Lower lobe of right lung (tissue), 2 donors: ENCODE data around the gene FAM110A. TPM values are rescaled to one million over a fixed set of nuclear protein-coding genes. Genes with fewer than 3 reads are reported as not detected.

ENCODE experiments used
- ATAC-seq, 2 donors: fragments of 200-7000 bp; cut with Tn5 transposase; one replicate each; pipeline ENCODE4 v1.9.1; 2020 to 2022; ENCODE audit warnings: mild to moderate bottlenecking in 2 of 2, moderate library complexity in 2 of 2
- DNase-seq: peaks from one replicate; pipeline ENCODE4 v3.0.0-alpha.2; 2020
- H3K27ac ChIP-seq: fragments of 200-600 bp; one replicate; pipeline ENCODE4 v1.8.0; 2022
- H3K27me3 ChIP-seq: fragments of 200-600 bp; one replicate; pipeline ENCODE4 v1.8.0; 2022; ENCODE audit warnings: low read depth
- H3K36me3 ChIP-seq: fragments of 200-600 bp; one replicate; pipeline ENCODE4 v1.8.0; 2022; ENCODE audit warnings: mild to moderate bottlenecking
- H3K4me1 ChIP-seq: fragments of 200-600 bp; one replicate; pipeline ENCODE4 v1.8.0; 2022
- H3K4me3 ChIP-seq: fragments of 200-600 bp; one replicate; pipeline ENCODE4 v1.8.0; 2022; ENCODE audit warnings: mild to moderate bottlenecking
- H3K9me3 ChIP-seq: fragments of 200-600 bp; one replicate; pipeline ENCODE4 v1.8.0; 2022
- intact Hi-C: fragments of 100-400 bp; cut with DNase I; formaldehyde crosslinking; loops from one replicate; pipeline ENCODE4 v1.11.0; 2022
- total RNA-seq: library from RNA; stranded (reverse); fragmentation: NEBNext Ultra II Directional; extraction: Animal tissue kit (Norgen Biotek cat#: 25700); gene quantifications from one replicate; pipeline ENCODE4 v1.2.1, GENCODE V29; 2021
- TF ChIP-seq, protein P1 (sequence below): fragments of 200-600 bp; IDR thresholded peaks from one replicate; pipeline ENCODE4 v1.8.0; 2022; ENCODE audit warnings: antibody characterized with exemption, mild to moderate bottlenecking
- donor health status: DM: no; HTN: yes; CAD: no; lungs with severe emphysema.

FAM110A gene
- total RNA-seq, 1 donor from 2014 or later, result 21.4 TPM

DNA sequence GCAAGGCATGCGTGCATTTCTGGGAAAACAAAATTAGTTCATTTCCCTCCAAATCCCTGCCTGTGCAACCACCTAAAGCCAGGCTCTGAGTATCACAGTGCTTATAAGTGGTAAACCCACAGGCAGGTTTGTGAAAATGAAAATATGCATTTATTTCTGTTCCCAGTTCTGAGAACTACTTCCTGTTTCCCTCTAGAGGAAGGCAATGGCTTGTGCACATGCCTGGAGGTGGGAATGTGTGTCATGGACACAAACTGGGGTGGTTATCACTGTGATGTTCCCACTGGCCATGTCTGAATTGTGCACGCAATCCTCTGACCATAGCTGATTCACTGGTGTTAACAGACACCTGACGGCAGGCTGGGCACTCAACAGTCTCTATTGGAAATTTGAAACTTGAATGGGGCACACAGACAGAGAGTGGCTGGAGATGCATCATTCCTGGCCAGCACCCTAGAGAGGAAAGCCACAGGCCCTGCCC, 26.3 kb downstream of the FAM110A start:
- H3K4me3 ChIP-seq, result no peak overlapping the region
- H3K27ac ChIP-seq, result no peak overlapping the region
- H3K27me3 ChIP-seq, result no peaks in the 10 kb centered on the region
- intact Hi-C loops, result no loop called here
- H3K4me1 ChIP-seq, result no peaks in the 10 kb centered on the region
- no peak for ATAC-seq
- TF ChIP-seq, protein P1, sequence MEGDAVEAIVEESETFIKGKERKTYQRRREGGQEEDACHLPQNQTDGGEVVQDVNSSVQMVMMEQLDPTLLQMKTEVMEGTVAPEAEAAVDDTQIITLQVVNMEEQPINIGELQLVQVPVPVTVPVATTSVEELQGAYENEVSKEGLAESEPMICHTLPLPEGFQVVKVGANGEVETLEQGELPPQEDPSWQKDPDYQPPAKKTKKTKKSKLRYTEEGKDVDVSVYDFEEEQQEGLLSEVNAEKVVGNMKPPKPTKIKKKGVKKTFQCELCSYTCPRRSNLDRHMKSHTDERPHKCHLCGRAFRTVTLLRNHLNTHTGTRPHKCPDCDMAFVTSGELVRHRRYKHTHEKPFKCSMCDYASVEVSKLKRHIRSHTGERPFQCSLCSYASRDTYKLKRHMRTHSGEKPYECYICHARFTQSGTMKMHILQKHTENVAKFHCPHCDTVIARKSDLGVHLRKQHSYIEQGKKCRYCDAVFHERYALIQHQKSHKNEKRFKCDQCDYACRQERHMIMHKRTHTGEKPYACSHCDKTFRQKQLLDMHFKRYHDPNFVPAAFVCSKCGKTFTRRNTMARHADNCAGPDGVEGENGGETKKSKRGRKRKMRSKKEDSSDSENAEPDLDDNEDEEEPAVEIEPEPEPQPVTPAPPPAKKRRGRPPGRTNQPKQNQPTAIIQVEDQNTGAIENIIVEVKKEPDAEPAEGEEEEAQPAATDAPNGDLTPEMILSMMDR, result no peak
- H3K36me3 ChIP-seq, result no peaks in the 10 kb centered on the region
- no peak for DNase-seq
- H3K9me3 ChIP-seq, result no peaks in the 10 kb centered on the region

DNA sequence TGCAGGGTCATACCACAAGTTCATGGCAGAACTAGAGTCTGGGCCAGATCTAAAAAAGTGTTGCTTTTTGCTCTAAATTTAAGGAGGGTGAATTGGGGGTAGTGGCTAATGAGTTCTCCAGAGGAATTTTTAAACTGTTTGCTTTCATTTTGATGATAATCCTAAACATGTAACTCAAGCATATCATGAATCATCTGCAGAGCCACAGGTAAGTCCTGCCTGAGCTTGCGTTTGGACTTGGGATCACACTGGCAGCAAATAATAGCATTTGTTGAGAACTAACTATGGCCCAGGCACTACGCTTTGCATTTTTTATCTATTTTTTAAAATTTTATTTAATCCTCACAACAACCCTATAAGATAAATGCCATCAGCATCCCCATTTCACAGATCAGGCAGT, 27.4 kb downstream of the FAM110A start:
- no peaks in the 10 kb centered on the region for H3K27me3 ChIP-seq
- no peaks in the 10 kb centered on the region for H3K9me3 ChIP-seq
- intact Hi-C loops, result no loop called here
- TF ChIP-seq, protein P1, result no peak
- ATAC-seq, result no peak
- no peak overlapping the region for H3K27ac ChIP-seq
- no peaks in the 10 kb centered on the region for H3K4me1 ChIP-seq
- H3K36me3 ChIP-seq, result no peaks in the 10 kb centered on the region
- DNase-seq, result no peak
- H3K4me3 ChIP-seq, result no peak overlapping the region

DNA sequence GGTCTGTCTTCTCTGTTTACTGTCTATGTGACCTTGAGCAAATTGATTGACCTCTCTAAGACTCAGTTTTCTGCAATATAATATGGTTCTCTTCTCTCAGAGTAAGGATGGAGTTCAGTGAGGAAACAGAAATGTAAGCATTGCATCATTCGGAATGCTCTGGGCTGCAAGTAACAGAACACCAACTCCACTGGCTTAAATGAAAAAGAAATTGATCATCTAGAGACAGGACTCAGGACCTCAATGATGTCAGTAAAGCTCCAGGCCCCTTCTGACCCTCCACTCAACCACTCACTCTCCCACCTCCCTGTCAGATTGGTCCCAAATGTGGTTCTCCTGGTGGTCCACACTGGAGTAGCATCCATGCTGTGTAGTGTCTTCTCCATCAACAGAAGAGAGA, 31.9 kb downstream of the FAM110A start:
- H3K27me3 ChIP-seq, result no peaks in the 10 kb centered on the region
- intact Hi-C loops, result no loop called here
- no peaks in the 10 kb centered on the region for H3K9me3 ChIP-seq
- no peak overlapping the region for H3K27ac ChIP-seq
- no peaks in the 10 kb centered on the region for H3K36me3 ChIP-seq
- TF ChIP-seq, protein P1, result no peak
- H3K4me1 ChIP-seq, result no peaks in the 10 kb centered on the region
- DNase-seq, result no peak
- ATAC-seq, result no peak
- H3K4me3 ChIP-seq, result no peak overlapping the region

DNA sequence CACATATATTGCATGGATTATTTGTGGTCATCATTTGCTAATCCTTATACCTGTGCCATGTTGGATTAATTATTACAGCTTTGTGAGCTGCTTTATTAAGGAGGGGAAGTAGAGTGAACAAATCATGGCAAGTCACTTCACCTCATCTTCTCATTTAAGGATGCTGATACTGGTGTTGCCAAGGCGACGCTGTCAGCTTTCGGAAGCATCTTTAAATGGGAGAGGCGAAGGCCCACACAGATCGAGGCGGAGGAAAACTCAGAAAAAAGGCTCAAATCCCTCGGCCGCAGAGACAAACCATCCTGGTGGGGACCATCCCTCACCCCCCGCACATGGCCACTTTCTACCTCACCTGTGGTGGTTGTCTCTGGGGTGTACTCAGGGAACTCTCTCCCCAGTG, 34.8 kb downstream of the FAM110A start:
- intact Hi-C loops, result no loop called here
- Histone ChIP-seq H3K27ac (no peak overlapping the region), H3K36me3 (no peaks in the 10 kb centered on the region), H3K4me1 (no peaks in the 10 kb centered on the region), H3K4me3 (no peak overlapping the region), H3K27me3 (no peaks in the 10 kb centered on the region), H3K9me3 (no peaks in the 10 kb centered on the region)
- ATAC-seq, result no peak
- TF ChIP-seq, protein P1, result no peak
- no peak for DNase-seq

DNA sequence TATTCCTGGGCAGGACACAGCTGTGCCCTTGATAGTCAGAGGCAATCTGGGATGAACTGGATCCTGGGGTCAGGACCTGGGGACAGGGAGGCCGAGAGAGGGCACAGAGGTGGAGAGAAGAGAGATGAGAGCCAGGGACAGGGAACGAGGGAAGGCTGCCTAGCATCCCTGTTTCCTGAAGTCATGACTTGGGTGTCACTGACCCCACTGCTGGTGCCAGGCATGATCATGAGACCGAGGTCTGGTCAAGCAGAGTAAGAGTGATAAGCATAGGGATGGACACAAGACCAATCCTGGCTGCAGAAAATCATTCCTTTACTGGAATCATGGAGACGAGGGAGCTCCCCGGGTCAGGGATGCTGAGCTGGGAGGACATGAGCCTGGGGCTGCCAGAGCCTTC, 36.1 kb downstream of the FAM110A start:
- intact Hi-C loops, result no loop called here
- ATAC-seq (no peak), DNase-seq (no peak)
- TF ChIP-seq, protein P1, result no peak
- H3K4me1 ChIP-seq, result no peaks in the 10 kb centered on the region
- H3K27ac ChIP-seq, result no peak overlapping the region
- H3K9me3 ChIP-seq, result no peaks in the 10 kb centered on the region
- no peaks in the 10 kb centered on the region for H3K36me3 ChIP-seq
- no peaks in the 10 kb centered on the region for H3K27me3 ChIP-seq
- no peak overlapping the region for H3K4me3 ChIP-seq

DNA sequence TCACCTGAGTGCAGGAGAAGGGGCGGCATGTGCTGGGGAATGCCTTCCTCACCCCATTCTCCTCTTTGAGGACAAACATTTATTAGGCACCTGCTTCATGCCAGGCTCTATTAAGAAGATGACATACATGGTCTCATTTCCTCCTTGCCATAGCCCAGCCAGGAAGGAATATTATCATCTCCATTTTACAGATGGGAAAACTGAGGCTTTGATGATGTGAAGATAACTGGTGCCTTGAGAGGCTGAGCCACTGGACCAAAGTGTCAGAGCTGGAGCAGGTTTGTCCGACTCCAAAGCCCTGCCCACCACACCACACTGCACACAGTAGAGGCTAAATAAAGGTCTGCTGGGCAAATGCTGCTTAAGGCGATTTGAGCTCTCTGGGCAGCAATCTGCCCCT, 37.2 kb downstream of the FAM110A start:
- no peak for ATAC-seq
- no peaks in the 10 kb centered on the region for H3K9me3 ChIP-seq
- DNase-seq, result no peak
- intact Hi-C loops, result no loop called here
- no peaks in the 10 kb centered on the region for H3K27me3 ChIP-seq
- no peak overlapping the region for H3K4me3 ChIP-seq
- no peaks in the 10 kb centered on the region for H3K36me3 ChIP-seq
- H3K27ac ChIP-seq, result no peak overlapping the region
- TF ChIP-seq, protein P1, result no peak
- H3K4me1 ChIP-seq, result no peaks in the 10 kb centered on the region
